ENCODE results near the gene CSF1. TPM values are rescaled to one million over a fixed set of nuclear protein-coding genes. Genes with fewer than 3 reads are reported as not detected.

Gene CSF1
- polyA plus RNA-seq, 1 donor (not counting 4 experiments of a cell fraction or from before 2014, with no cell fraction given) = 1.8 TPM

DNA sequence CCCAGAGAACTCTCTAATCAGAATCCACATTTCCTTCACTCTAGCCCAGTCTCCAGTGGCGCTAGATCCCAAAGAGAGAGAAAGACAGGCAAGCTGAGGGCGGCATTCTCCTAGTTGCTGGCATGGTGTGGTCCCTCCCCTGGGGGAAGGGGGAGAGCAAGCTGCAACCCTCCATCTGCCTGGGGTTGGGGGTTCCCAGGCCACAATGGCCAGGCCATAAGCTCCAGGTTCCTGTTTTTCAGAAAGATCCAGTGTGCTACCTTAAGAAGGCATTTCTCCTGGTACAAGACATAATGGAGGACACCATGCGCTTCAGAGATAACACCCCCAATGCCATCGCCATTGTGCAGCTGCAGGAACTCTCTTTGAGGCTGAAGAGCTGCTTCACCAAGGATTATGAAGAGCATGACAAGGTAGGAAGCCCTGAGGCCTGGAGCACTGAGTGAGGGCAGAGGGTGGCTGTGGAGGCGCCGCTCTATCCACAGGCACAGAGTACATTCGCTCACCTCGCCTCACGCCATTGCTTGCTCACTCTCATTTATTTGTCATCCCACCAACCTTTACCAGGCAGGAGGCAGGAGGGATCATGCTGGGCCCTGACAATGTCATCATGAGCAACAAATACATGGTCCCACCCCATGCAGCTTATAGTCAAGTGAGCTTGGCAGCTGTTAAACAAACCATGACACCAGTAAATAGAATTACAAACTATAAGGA is 6.6 kb downstream of the CSF1 start:
- no peaks in the 10 kb centered on the region for H3K9me3 ChIP-seq (ENCODE audit: control insufficient read depth, low read depth, low read length)
- no peak overlapping the region for H3K27ac ChIP-seq (ENCODE audit: control insufficient read depth, insufficient read depth, low read length)
- H3K27me3 ChIP-seq (ENCODE audit: control insufficient read depth, extremely low read depth, insufficient read depth, low read length) = peaks cover 1% of the 10 kb centered on the region
- no peaks in the 10 kb centered on the region for H3K36me3 ChIP-seq (ENCODE audit: control insufficient read depth in 2 of 2, extremely low read depth in 1 of 2, insufficient read depth in 2 of 2, low read length in 2 of 2)
- H2AFZ ChIP-seq (ENCODE audit: control insufficient read depth, low read length) = no peak overlapping the region
- H3K4me2 ChIP-seq (ENCODE audit: control insufficient read depth, extremely low read depth, insufficient read depth, low read depth, low read length) = no peak overlapping the region
- dilution Hi-C loops (cut with MboI; ENCODE audit: extremely low pct_ligation_motif_present, low sequenced_read_pairs) = no loop called here
- H3K4me1 ChIP-seq (ENCODE audit: control insufficient read depth, extremely low read depth, insufficient read depth, low read length) = no peaks in the 10 kb centered on the region
- DNase-seq (ENCODE audit: low read depth, low spot score) (no peak), FAIRE-seq (no peak)
- no peaks in the 10 kb centered on the region for H3K79me2 ChIP-seq (ENCODE audit: control insufficient read depth, insufficient read depth, low read length)
- TF ChIP-seq CTCF (optimal IDR thresholded peaks at IDR 0.05 in 1 of 3, IDR thresholded peaks at IDR 0.05 in 1 of 3, conservative IDR thresholded peaks at IDR 0.05 in 1 of 3; ENCODE audit: extremely low read depth in 1 of 3, insufficient read depth in 2 of 3, low read length in 3 of 3) = no peak
- no peak for TF ChIP-seq EZH2 (IDR thresholded peaks at IDR 0.05; ENCODE audit: low read length)
- no peaks in the 10 kb centered on the region for H4K20me1 ChIP-seq (ENCODE audit: control insufficient read depth, extremely low read depth, insufficient read depth, low read length)
- H3K9ac ChIP-seq (ENCODE audit: control insufficient read depth, extremely low read depth, insufficient read depth, low read length) = no peak overlapping the region
- no peak overlapping the region for H3K4me3 ChIP-seq (ENCODE audit: control insufficient read depth in 2 of 3, extremely low read depth in 1 of 3, insufficient read depth in 2 of 3, low read depth in 1 of 3, low read length in 3 of 3)
- no peaks in the 10 kb centered on the region for H3K9me1 ChIP-seq (ENCODE audit: control insufficient read depth, extremely low read depth, insufficient read depth, low read length)

- Histone ChIP-seq H3K27ac (ENCODE audit: control insufficient read depth, insufficient read depth, low read length) (no peak overlapping the region), H2AFZ (ENCODE audit: control insufficient read depth, low read length) (no peak overlapping the region), H3K9ac (ENCODE audit: control insufficient read depth, extremely low read depth, insufficient read depth, low read length) (no peak overlapping the region), H3K4me2 (ENCODE audit: control insufficient read depth, extremely low read depth, insufficient read depth, low read depth, low read length) (no peak overlapping the region), H3K79me2 (ENCODE audit: control insufficient read depth, insufficient read depth, low read length) (no peaks in the 10 kb centered on the region), H3K4me3 (ENCODE audit: control insufficient read depth in 2 of 3, extremely low read depth in 1 of 3, insufficient read depth in 2 of 3, low read depth in 1 of 3, low read length in 3 of 3) (no peak overlapping the region), H3K27me3 (ENCODE audit: control insufficient read depth, extremely low read depth, insufficient read depth, low read length) (no peaks in the 10 kb centered on the region), H3K36me3 (ENCODE audit: control insufficient read depth in 2 of 2, extremely low read depth in 1 of 2, insufficient read depth in 2 of 2, low read length in 2 of 2) (no peaks in the 10 kb centered on the region), H3K4me1 (ENCODE audit: control insufficient read depth, extremely low read depth, insufficient read depth, low read length) (no peaks in the 10 kb centered on the region), H4K20me1 (ENCODE audit: control insufficient read depth, extremely low read depth, insufficient read depth, low read length) (no peaks in the 10 kb centered on the region), H3K9me1 (ENCODE audit: control insufficient read depth, extremely low read depth, insufficient read depth, low read length) (no peaks in the 10 kb centered on the region), H3K9me3 (ENCODE audit: control insufficient read depth, low read depth, low read length) (no peaks in the 10 kb centered on the region)
- DNase-seq (ENCODE audit: low read depth, low spot score) (no peak), FAIRE-seq (no peak)
- TF ChIP-seq EZH2 (IDR thresholded peaks at IDR 0.05; ENCODE audit: low read length) (no peak), CTCF (optimal IDR thresholded peaks at IDR 0.05 in 1 of 3, IDR thresholded peaks at IDR 0.05 in 1 of 3, conservative IDR thresholded peaks at IDR 0.05 in 1 of 3; ENCODE audit: extremely low read depth in 1 of 3, insufficient read depth in 2 of 3, low read length in 3 of 3) (peak; percentile 24 to 29 (median 25))
- dilution Hi-C loops (cut with MboI; ENCODE audit: extremely low pct_ligation_motif_present, low sequenced_read_pairs) = no loop called here
Measured at GRCh38 chr1:109917768-109918606, 7.3 kb downstream of the CSF1 start.

Measured in keratinocyte (primary cell).